NT2/D1 (cell line): ENCODE measurements around the gene CCDC34.

ENCODE experiments used
- SUZ12 ChIP-seq: IDR thresholded peaks from 2 replicates; pipeline ENCODE4 v1.6.1; 2011; ENCODE audit not compliant: insufficient read length, insufficient read depth; ENCODE audit errors: extremely low read depth
- YY1 ChIP-seq: IDR thresholded peaks from 2 replicates; pipeline ENCODE4 v1.6.1; 2011; ENCODE audit not compliant: insufficient read length, insufficient read depth
- ZNF274 ChIP-seq: IDR thresholded peaks from 2 replicates; pipeline ENCODE4 v1.6.1; 2011; ENCODE audit warnings: mild to moderate bottlenecking, low read depth, low read length

GRCh38 chr11:27372164-27372563, 9.1 kb upstream of the CCDC34 start:
- TF ChIP-seq YY1 (no peak), ZNF274 (no peak), SUZ12 (no peak)
